PFSK-1 (cell line): ENCODE data around the gene PAX2.

ENCODE experiments used
- FOXP2 ChIP-seq: optimal IDR thresholded peaks from 2 replicates; pipeline ENCODE3; 2011; ENCODE audit warnings: borderline replicate concordance, control low read depth, inconsistent platforms; ENCODE audit not compliant: insufficient read depth; ENCODE audit errors: extremely low read length, extremely low read depth
- POLR2AphosphoS5 ChIP-seq: IDR thresholded peaks from 2 replicates; pipeline ENCODE4 v1.6.1; 2012; ENCODE audit warnings: low read depth, mild to moderate bottlenecking, control low read depth, low read length, moderate library complexity

GRCh38 chr10:100875484-100876166, 130.2 kb downstream of the PAX2 start:
- no peak for TF ChIP-seq FOXP2
- no peak for TF ChIP-seq POLR2AphosphoS5
